GM18873 (cell line): ENCODE measurements around the gene ETS1.

ENCODE experiments used
- ATAC-seq: cut with Tn5 transposase; IDR thresholded peaks from one replicate; pipeline ENCODE4 v1.9.1; 2021; ENCODE audit warnings: mild to moderate bottlenecking, moderate library complexity, moderate number of reproducible peaks; ENCODE audit not compliant: unreplicated experiment, low FRiP score

Gene ETS1

GRCh38 chr11:128492461-128492860, 94.9 kb downstream of the ETS1 start:
- ATAC-seq: no peak

GRCh38 chr11:128491195-128491936, 96.0 kb downstream of the ETS1 start:
- no peak for ATAC-seq

- no peak for ATAC-seq
Measured at GRCh38 chr11:128490092-128490491, 97.3 kb downstream of the ETS1 start.

GRCh38 chr11:128488471-128488870, 98.9 kb downstream of the ETS1 start:
- no peak for ATAC-seq

GRCh38 chr11:128487978-128488377, 99.4 kb downstream of the ETS1 start:
- no peak for ATAC-seq

GRCh38 chr11:128484172-128484571, 103.2 kb downstream of the ETS1 start:
- no peak for ATAC-seq

- peak; percentile 64 for ATAC-seq
Measured at GRCh38 chr11:128483211-128483788, 104.1 kb downstream of the ETS1 start.

GRCh38 chr11:128482512-128483191, 104.7 kb downstream of the ETS1 start:
- peak; percentile 41 for ATAC-seq

GRCh38 chr11:128482092-128482491, 105.3 kb downstream of the ETS1 start:
- no peak for ATAC-seq

GRCh38 chr11:128481135-128481534, 106.2 kb downstream of the ETS1 start:
- ATAC-seq: no peak

- no peak for ATAC-seq
Measured at GRCh38 chr11:128480665-128481064, 106.7 kb downstream of the ETS1 start.

GRCh38 chr11:128480066-128480465, 107.3 kb downstream of the ETS1 start:
- ATAC-seq: no peak

- ATAC-seq: no peak
Measured at GRCh38 chr11:128479144-128479543, 108.2 kb downstream of the ETS1 start.

- ATAC-seq: no peak
Measured at GRCh38 chr11:128478305-128478704, 109.1 kb downstream of the ETS1 start.

- ATAC-seq: no peak
Measured at GRCh38 chr11:128477811-128478210, 109.5 kb downstream of the ETS1 start.

GRCh38 chr11:128477278-128477677, 110.1 kb downstream of the ETS1 start:
- ATAC-seq: no peak

- ATAC-seq: no peak
Measured at GRCh38 chr11:128476729-128477128, 110.6 kb downstream of the ETS1 start.

GRCh38 chr11:128476049-128476448, 111.3 kb downstream of the ETS1 start:
- no peak for ATAC-seq

- no peak for ATAC-seq
Measured at GRCh38 chr11:128474036-128474874, 113.1 kb downstream of the ETS1 start.

- peak; percentile 27 for ATAC-seq
Measured at GRCh38 chr11:128473636-128474035, 113.7 kb downstream of the ETS1 start.
